Tibial nerve (tissue), 4 donors: ENCODE measurements around the gene RHBDL2. TPM values are rescaled to one million over a fixed set of nuclear protein-coding genes. Genes with fewer than 3 reads are reported as not detected.

Experiments
- DNase-seq, 2 donors: peaks; one replicate each; pipeline ENCODE4 v3.0.0-alpha.2; 2019; ENCODE audit warnings: low spot score in 2 of 2
- H3K27ac ChIP-seq, 4 donors: fragments of 200-600 bp; sonication (generic) in 3 of 4; one replicate each; pipeline ENCODE4 v1.5.1; 2017 to 2019; ENCODE audit warnings: mild to moderate bottlenecking in 1 of 4
- H3K27me3 ChIP-seq, 2 donors: fragments of 200-600 bp; sonication (generic) in 1 of 2; one replicate each; pipeline versions ENCODE4 v1.5.1 to v1.6.0; 2017 to 2019
- H3K36me3 ChIP-seq, 3 donors: fragments of 200-600 bp; sonication (generic); one replicate each; pipeline ENCODE4 v1.5.1; 2018 to 2019
- H3K4me1 ChIP-seq, 4 donors: fragments of 200-600 bp; sonication (generic) in 3 of 4; one replicate each; pipeline ENCODE4 v1.5.1; 2017 to 2019
- H3K4me3 ChIP-seq, 4 donors: fragments of 200-600 bp; sonication (generic) in 3 of 4; one replicate each; pipeline ENCODE4 v1.5.1; 2017 to 2019; ENCODE audit warnings: mild to moderate bottlenecking in 1 of 4, moderate library complexity in 1 of 4
- H3K9me3 ChIP-seq, 4 donors: fragments of 200-600 bp; sonication (generic) in 3 of 4; one replicate each; pipeline ENCODE4 v1.5.1; 2017 to 2019
- EP300 ChIP-seq, 2 donors: sonication (generic); formaldehyde crosslinking; IDR thresholded peaks; one replicate each; pipeline ENCODE4 v1.6.1; 2017; ENCODE audit warnings: antibody characterized with exemption in 2 of 2, mild to moderate bottlenecking in 1 of 2
- POLR2A ChIP-seq, 2 donors: fragments of 450-650 bp; IDR thresholded peaks; one replicate each; pipeline ENCODE4 v1.6.1; 2017; ENCODE audit warnings: antibody characterized with exemption in 2 of 2, mild to moderate bottlenecking in 2 of 2, moderate library complexity in 2 of 2
- WGBS, 2 donors: methylation state at CpG; one replicate each; pipeline ENCODE4 v1.1.5; 2018; 5-methylcytosine and 5-hydroxymethylcytosine counted together
- total RNA-seq, 4 donors: library from RNA; depleted of rRNA; stranded (reverse); fragments of >200 nt; gene quantifications; one replicate each; pipeline ENCODE4 v1.1.0, GENCODE V29; 2016
- TF ChIP-seq, protein P1 (sequence below), 5 experiments: fragments of 200-600 bp in 3 of 5; fragments of 450-650 bp in 2 of 5; sonication (generic) in 3 of 5; IDR thresholded peaks; one replicate each; pipeline ENCODE4 v1.5.1; 2016 to 2019; ENCODE audit warnings: antibody characterized with exemption in 5 of 5, mild to moderate bottlenecking in 3 of 5, moderate library complexity in 2 of 5

Gene RHBDL2
- total RNA-seq, 4 donors from 2014 or later, result 1.3 TPM; not detected in 3

DNA sequence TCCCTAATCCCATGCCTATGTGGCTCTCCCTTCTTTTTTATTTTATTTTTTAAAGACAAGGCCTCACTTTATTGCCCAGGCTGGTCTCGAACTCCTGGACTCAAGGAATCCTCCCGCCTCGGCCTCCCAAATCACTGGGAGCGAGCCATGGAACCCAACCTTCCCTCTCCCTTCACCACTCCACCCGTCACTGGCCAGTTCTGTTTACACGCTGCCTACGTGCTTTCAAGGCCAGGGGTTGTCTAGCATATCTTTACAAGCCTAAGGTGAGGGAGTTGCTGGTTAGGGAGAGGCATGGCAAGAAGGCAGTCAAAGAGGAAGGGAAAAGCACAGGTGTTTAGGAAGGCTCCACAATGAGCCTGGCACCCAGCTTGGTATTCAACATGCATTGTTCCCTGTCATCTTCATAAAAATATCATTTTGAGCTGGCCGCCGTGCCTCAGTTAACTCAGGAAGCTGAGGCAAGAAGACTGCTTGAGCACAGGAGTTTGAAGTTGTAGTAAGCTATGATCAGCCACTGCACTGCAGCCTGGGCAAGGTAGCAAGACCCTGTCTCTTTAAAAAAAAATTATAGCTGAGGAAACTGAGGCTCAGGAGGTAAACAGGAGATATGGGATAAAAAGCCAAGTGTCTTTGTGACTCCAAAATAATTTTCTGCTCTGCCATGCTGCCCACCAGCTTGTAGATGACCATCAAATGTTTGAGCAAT lies 1.1 kb downstream of the RHBDL2 start:
- no peak for DNase-seq
- TF ChIP-seq, protein P1, sequence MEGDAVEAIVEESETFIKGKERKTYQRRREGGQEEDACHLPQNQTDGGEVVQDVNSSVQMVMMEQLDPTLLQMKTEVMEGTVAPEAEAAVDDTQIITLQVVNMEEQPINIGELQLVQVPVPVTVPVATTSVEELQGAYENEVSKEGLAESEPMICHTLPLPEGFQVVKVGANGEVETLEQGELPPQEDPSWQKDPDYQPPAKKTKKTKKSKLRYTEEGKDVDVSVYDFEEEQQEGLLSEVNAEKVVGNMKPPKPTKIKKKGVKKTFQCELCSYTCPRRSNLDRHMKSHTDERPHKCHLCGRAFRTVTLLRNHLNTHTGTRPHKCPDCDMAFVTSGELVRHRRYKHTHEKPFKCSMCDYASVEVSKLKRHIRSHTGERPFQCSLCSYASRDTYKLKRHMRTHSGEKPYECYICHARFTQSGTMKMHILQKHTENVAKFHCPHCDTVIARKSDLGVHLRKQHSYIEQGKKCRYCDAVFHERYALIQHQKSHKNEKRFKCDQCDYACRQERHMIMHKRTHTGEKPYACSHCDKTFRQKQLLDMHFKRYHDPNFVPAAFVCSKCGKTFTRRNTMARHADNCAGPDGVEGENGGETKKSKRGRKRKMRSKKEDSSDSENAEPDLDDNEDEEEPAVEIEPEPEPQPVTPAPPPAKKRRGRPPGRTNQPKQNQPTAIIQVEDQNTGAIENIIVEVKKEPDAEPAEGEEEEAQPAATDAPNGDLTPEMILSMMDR (IDR thresholded peaks at IDR 0.05), result no peak
- TF ChIP-seq POLR2A (IDR thresholded peaks at IDR 0.05), result no peak
- TF ChIP-seq EP300 (IDR thresholded peaks at IDR 0.05), result no peak
- Histone ChIP-seq H3K27ac (no peak overlapping the region), H3K4me1 (peaks cover 0 to 15% (median 0%) of the 10 kb centered on the region in 4 donors), H3K36me3 (no peaks in the 10 kb centered on the region), H3K4me3 (no peak overlapping the region), H3K9me3 (no peaks in the 10 kb centered on the region), H3K27me3 (no peaks in the 10 kb centered on the region)
- 79 to 88% methylated on average over 9 of the region's 9 CpGs for WGBS, 2 donors

DNA sequence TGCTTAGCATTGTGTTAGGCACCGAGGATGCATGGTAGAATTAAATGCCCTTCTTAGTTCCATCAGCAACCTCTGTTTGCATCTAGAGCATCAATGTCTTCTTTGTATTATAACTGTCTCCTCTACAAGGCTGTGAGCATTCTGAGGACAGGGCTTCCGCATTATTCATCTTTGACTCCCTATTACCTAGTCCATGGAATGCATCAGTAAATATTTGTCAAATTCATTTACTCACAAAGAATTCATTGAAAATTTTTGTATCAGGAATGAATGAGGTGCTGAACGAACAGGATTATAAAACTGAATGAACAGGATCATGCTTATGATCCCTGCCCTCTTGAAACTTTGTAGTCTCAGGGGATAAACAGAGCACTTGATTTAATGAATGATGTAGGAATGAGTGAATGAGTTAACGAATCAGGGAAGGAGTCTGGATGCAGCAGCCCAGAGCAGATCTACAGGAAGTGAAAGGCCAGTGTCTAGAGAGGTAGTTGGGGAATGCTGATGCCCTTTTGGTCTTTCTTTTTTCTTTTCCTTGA lies 2.8 kb downstream of the RHBDL2 start:
- no peaks in the 10 kb centered on the region for H3K36me3 ChIP-seq
- peaks cover 0 to 15% (median 0%) of the 10 kb centered on the region in 4 donors for H3K4me1 ChIP-seq
- H3K9me3 ChIP-seq, result no peaks in the 10 kb centered on the region
- no peak for TF ChIP-seq EP300 (IDR thresholded peaks at IDR 0.05)
- TF ChIP-seq POLR2A (IDR thresholded peaks at IDR 0.05), result no peak
- TF ChIP-seq, protein P1 (IDR thresholded peaks at IDR 0.05), result no peak
- 35 to 44% methylated on average over 4 of the region's 4 CpGs for WGBS, 2 donors
- no peak overlapping the region for H3K27ac ChIP-seq
- no peak for DNase-seq
- H3K27me3 ChIP-seq, result no peaks in the 10 kb centered on the region
- no peak overlapping the region for H3K4me3 ChIP-seq

DNA sequence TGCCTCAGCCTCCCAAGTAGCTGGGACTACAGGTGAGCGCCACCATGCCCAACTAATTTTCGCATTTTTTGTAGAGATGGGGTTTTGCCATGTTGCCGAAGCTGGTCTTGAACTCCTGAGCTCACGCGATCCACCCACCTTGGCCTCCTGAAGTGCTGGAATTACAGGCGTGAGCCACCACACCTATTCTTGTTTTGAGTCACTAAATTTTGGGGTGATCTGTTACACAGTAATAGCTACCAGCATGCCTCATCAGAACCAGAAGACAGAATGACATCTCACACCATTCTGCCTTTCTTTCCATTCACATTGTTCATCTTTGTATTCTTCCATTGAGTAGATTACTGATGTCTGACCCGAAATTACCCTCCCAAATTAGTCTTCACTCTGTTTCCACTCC lies 9.1 kb downstream of the RHBDL2 start:
- DNase-seq, result no peak
- Histone ChIP-seq H3K27me3 (no peaks in the 10 kb centered on the region), H3K4me1 (no peaks in the 10 kb centered on the region), H3K36me3 (no peaks in the 10 kb centered on the region), H3K4me3 (no peak overlapping the region), H3K9me3 (no peaks in the 10 kb centered on the region), H3K27ac (no peak overlapping the region)
- 95 to 96% methylated on average over 7 of the region's 7 CpGs for WGBS, 2 donors
- TF ChIP-seq POLR2A (IDR thresholded peaks at IDR 0.05) (no peak), EP300 (IDR thresholded peaks at IDR 0.05) (no peak)
- TF ChIP-seq, protein P1 (IDR thresholded peaks at IDR 0.05), result no peak

DNA sequence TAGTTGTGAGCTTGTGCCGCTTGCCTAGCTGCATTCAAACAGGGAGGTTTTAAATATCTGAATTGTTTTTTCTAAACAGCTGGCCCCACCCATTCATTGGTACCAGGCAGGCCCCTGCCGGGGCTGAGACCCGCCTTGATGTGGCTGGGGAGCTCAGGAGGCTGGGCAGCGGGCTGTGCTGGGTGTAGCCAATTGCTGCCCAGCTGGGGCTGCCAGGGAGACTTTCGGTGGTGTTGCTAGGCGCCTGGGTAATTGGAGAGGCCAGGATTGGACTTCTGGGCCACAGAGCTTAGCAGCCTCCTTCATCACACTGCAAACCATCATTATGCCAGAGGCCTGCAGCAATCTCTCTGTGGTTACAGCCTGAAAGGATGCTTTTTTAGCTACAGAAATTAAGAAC lies 12.2 kb downstream of the RHBDL2 start:
- no peaks in the 10 kb centered on the region for H3K36me3 ChIP-seq
- 57 to 73% methylated on average over 6 of the region's 6 CpGs for WGBS, 2 donors
- H3K4me3 ChIP-seq, result no peak overlapping the region
- no peaks in the 10 kb centered on the region for H3K27me3 ChIP-seq
- no peak overlapping the region for H3K27ac ChIP-seq
- no peaks in the 10 kb centered on the region for H3K9me3 ChIP-seq
- no peaks in the 10 kb centered on the region for H3K4me1 ChIP-seq
- no peak for DNase-seq
- TF ChIP-seq EP300 (IDR thresholded peaks at IDR 0.05), result no peak
- TF ChIP-seq POLR2A (IDR thresholded peaks at IDR 0.05), result no peak
- TF ChIP-seq, protein P1 (IDR thresholded peaks at IDR 0.05), result no peak

DNA sequence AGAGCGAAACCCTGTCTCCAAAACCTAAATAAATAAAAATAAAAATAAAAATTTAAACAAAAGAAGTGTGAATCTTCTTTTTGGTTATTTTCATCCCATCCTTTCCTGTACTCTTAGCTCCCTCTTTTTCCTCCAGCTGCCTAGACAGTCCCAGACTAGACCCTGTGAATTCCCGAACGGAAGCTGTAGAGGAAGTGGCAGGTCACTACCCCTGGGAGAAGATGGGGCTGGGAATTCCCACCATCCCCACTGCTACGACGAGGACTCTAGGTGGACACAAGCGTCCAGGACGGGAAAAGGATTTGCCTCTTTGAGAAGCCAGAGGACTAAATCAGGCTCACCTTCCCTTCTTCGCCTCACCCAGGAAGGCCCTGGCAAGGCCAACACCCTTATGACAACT lies 12.6 kb downstream of the RHBDL2 start:
- DNase-seq, result no peak
- H3K9me3 ChIP-seq, result no peaks in the 10 kb centered on the region
- no peaks in the 10 kb centered on the region for H3K36me3 ChIP-seq
- 76 to 78% methylated on average over 8 of the region's 8 CpGs for WGBS, 2 donors
- no peak overlapping the region for H3K4me3 ChIP-seq
- H3K4me1 ChIP-seq, result no peaks in the 10 kb centered on the region
- H3K27me3 ChIP-seq, result no peaks in the 10 kb centered on the region
- H3K27ac ChIP-seq, result no peak overlapping the region
- TF ChIP-seq POLR2A (IDR thresholded peaks at IDR 0.05), result no peak
- TF ChIP-seq EP300 (IDR thresholded peaks at IDR 0.05), result no peak
- TF ChIP-seq, protein P1 (IDR thresholded peaks at IDR 0.05), result no peak
